Neuronal stem cell (in vitro differentiated cells): ENCODE measurements around the gene AFF3.

Experiments
- DNase-seq: peaks from one replicate; pipeline ENCODE4 v3.0.0-alpha.2; 2013; ENCODE audit warnings: low spot score
- H2AFZ ChIP-seq: one replicate; pipeline ENCODE4 v1.6.1; 2013; ENCODE audit warnings: mild to moderate bottlenecking, low read length, inconsistent platforms
- H2AK5ac ChIP-seq: 2 replicates; pipeline ENCODE4 v1.6.1; 2013; ENCODE audit warnings: low read depth, mild to moderate bottlenecking, inconsistent platforms, low read length, moderate library complexity, mixed read lengths
- H2BK120ac ChIP-seq: 2 replicates; pipeline ENCODE4 v1.6.1; 2013; ENCODE audit warnings: low read depth, mild to moderate bottlenecking, inconsistent platforms, low read length, moderate library complexity, mixed read lengths
- H2BK12ac ChIP-seq: one replicate; pipeline ENCODE4 v1.6.1; 2013; ENCODE audit warnings: low read length, inconsistent platforms
- H2BK15ac ChIP-seq: 2 replicates; pipeline ENCODE4 v1.6.1; 2013; ENCODE audit warnings: mild to moderate bottlenecking, low read length, inconsistent platforms, mixed read lengths
- H2BK5ac ChIP-seq: one replicate; pipeline ENCODE4 v1.6.1; 2013; ENCODE audit warnings: inconsistent platforms, mild to moderate bottlenecking, low read length, moderate library complexity
- H3K14ac ChIP-seq: one replicate; pipeline ENCODE4 v1.6.1; 2013; ENCODE audit warnings: low read length, inconsistent platforms
- H3K18ac ChIP-seq: 2 replicates; pipeline ENCODE4 v1.6.1; 2013; ENCODE audit warnings: low read length, inconsistent platforms
- H3K23ac ChIP-seq: 2 replicates; pipeline ENCODE4 v1.6.1; 2013; ENCODE audit warnings: low read depth, mild to moderate bottlenecking, mixed read lengths, low read length, inconsistent platforms; ENCODE audit not compliant: poor library complexity
- H3K27ac ChIP-seq: replicated peaks from 3 replicates; pipeline ENCODE4 v1.5.1; 2013; ENCODE audit warnings: low read length, inconsistent platforms
- H3K27me3 ChIP-seq, 3 experiments: 2 replicates each; pipeline ENCODE4 v1.6.1; 2013; ENCODE audit warnings: low read length in 3 of 3, mild to moderate bottlenecking in 2 of 3, inconsistent platforms in 1 of 3, low read depth in 1 of 3, mixed read lengths in 1 of 3, moderate library complexity in 1 of 3; ENCODE audit not compliant: control insufficient read depth in 3 of 3, insufficient read depth in 3 of 3
- H3K36me3 ChIP-seq, 2 donors: replicated peaks in 1 of 2; 2 replicates each; pipeline ENCODE4 v1.6.1; 2013; ENCODE audit warnings: low read length in 2 of 2; ENCODE audit not compliant: control insufficient read depth in 2 of 2, insufficient read depth in 2 of 2
- H3K4ac ChIP-seq: 2 replicates; pipeline ENCODE4 v1.6.1; 2013; ENCODE audit warnings: inconsistent platforms, mild to moderate bottlenecking, low read length, moderate library complexity
- H3K4me1 ChIP-seq, 2 donors: 1 replicate in 1 of 2; 2 replicates in 1 of 2; pipeline ENCODE4 v1.6.1; 2013; ENCODE audit warnings: low read length in 2 of 2, low read depth in 1 of 2; ENCODE audit not compliant: control insufficient read depth in 2 of 2, insufficient read depth in 1 of 2
- H3K4me2 ChIP-seq: one replicate; pipeline ENCODE4 v1.6.1; 2013; ENCODE audit warnings: mild to moderate bottlenecking, low read length, inconsistent platforms; ENCODE audit not compliant: insufficient read depth, poor library complexity, severe bottlenecking
- H3K4me3 ChIP-seq, 2 donors: 2 replicates each; pipeline ENCODE4 v1.5.1; 2013; ENCODE audit warnings: low read length in 2 of 2, mild to moderate bottlenecking in 2 of 2, inconsistent platforms in 1 of 2, moderate library complexity in 1 of 2
- H3K79me1 ChIP-seq: one replicate; pipeline ENCODE4 v1.6.1; 2013; ENCODE audit warnings: low read depth, mild to moderate bottlenecking, inconsistent platforms, low read length, moderate library complexity
- H3K9ac ChIP-seq: one replicate; pipeline ENCODE4 v1.6.1; 2013; ENCODE audit warnings: mild to moderate bottlenecking, low read depth, low read length, inconsistent platforms; ENCODE audit not compliant: poor library complexity
- H3K9me3 ChIP-seq, 2 donors: replicated peaks in 1 of 2; 2 replicates each; pipeline versions ENCODE3 to v1.6.1; 2013; ENCODE audit warnings: low read length in 2 of 2, mild to moderate bottlenecking in 2 of 2, inconsistent platforms in 1 of 2, low read depth in 1 of 2, mixed read lengths in 1 of 2, moderate library complexity in 1 of 2; ENCODE audit not compliant: control insufficient read depth in 2 of 2, insufficient read depth in 1 of 2
- H4K8ac ChIP-seq: one replicate; pipeline ENCODE4 v1.6.1; 2013; ENCODE audit warnings: low read depth, mild to moderate bottlenecking, inconsistent platforms, low read length, moderate library complexity
- H4K91ac ChIP-seq: one replicate; pipeline ENCODE4 v1.6.1; 2013; ENCODE audit warnings: low read length, low read depth, mild to moderate bottlenecking, inconsistent platforms; ENCODE audit not compliant: poor library complexity
- WGBS, 2 donors: extraction: QIAGEN DNeasy Blood & Tissue Kit; methylation state at CpG; one replicate each; pipeline ENCODE4 v1.1.7; 2013; ENCODE audit warnings: missing lambda C conversion rate in 2 of 2, mixed read lengths in 1 of 2; ENCODE audit not compliant: insufficient read length in 2 of 2, insufficient replicate concordance in 1 of 2; ENCODE audit errors: extremely low coverage in 2 of 2; 5-methylcytosine and 5-hydroxymethylcytosine counted together

The AFF3 gene

GRCh38 chr2:100178085-100178788, 35.8 kb upstream of the AFF3 start:
- no peak overlapping the region for H3K27ac ChIP-seq
- H3K23ac ChIP-seq = no peak overlapping the region
- H4K8ac ChIP-seq = no peak overlapping the region
- peak overlapping the region; percentile 38 for H2AFZ ChIP-seq
- H3K4me2 ChIP-seq = no peak overlapping the region
- no CpG with 5 or more reads among the region's 8 CpGs for WGBS, 2 donors
- H4K91ac ChIP-seq = no peak overlapping the region
- no peaks in the 10 kb centered on the region for H3K36me3 ChIP-seq
- no peak overlapping the region for H2BK12ac ChIP-seq
- H2AK5ac ChIP-seq = no peak overlapping the region
- no peak overlapping the region for H3K4me3 ChIP-seq
- peak; percentile 11 for DNase-seq
- H3K14ac ChIP-seq = no peak overlapping the region
- H3K27me3 ChIP-seq = peaks cover 0 to 15% (median 3%) of the 10 kb centered on the region in 3 experiments
- no peak overlapping the region for H3K9ac ChIP-seq
- no peak overlapping the region for H2BK5ac ChIP-seq
- no peaks in the 10 kb centered on the region for H3K9me3 ChIP-seq
- H3K4me1 ChIP-seq = peaks cover 9% of the 10 kb centered on the region in 2 donors
- no peak overlapping the region for H3K18ac ChIP-seq
- H3K79me1 ChIP-seq = no peaks in the 10 kb centered on the region
- no peak overlapping the region for H2BK120ac ChIP-seq
- H3K4ac ChIP-seq = no peak overlapping the region
- no peak overlapping the region for H2BK15ac ChIP-seq

- no peaks in the 10 kb centered on the region for H3K79me1 ChIP-seq
Observed at GRCh38 chr2:100176925-100177324, 34.5 kb upstream of the AFF3 start.

GRCh38 chr2:100174026-100174431, 31.6 kb upstream of the AFF3 start:
- H2BK120ac ChIP-seq = no peak overlapping the region
- no peak overlapping the region for H2BK12ac ChIP-seq
- no peak overlapping the region for H2AK5ac ChIP-seq
- no peak overlapping the region for H4K8ac ChIP-seq
- H2BK15ac ChIP-seq = no peak overlapping the region
- DNase-seq = no peak
- H3K79me1 ChIP-seq = no peaks in the 10 kb centered on the region
- H3K36me3 ChIP-seq = no peaks in the 10 kb centered on the region
- no peak overlapping the region for H3K23ac ChIP-seq
- no peak overlapping the region for H2AFZ ChIP-seq
- no peaks in the 10 kb centered on the region for H3K4me1 ChIP-seq
- no peak overlapping the region for H3K27ac ChIP-seq
- no peak overlapping the region for H3K18ac ChIP-seq
- no peak overlapping the region for H3K9ac ChIP-seq
- no peak overlapping the region for H3K4me2 ChIP-seq
- no peak overlapping the region for H3K4me3 ChIP-seq
- WGBS, 2 donors = no CpG with 5 or more reads among the region's 6 CpGs
- H3K14ac ChIP-seq = no peak overlapping the region
- H4K91ac ChIP-seq = no peak overlapping the region
- no peaks in the 10 kb centered on the region for H3K27me3 ChIP-seq
- H2BK5ac ChIP-seq = no peak overlapping the region
- no peaks in the 10 kb centered on the region for H3K9me3 ChIP-seq
- no peak overlapping the region for H3K4ac ChIP-seq

More at GRCh38 chr2:100176925-100177324, 34.5 kb upstream of the AFF3 start:
- Histone ChIP-seq H2AK5ac (no peak overlapping the region), H2AFZ (no peak overlapping the region), H3K18ac (no peak overlapping the region), H3K9me3 (no peaks in the 10 kb centered on the region), H3K4me1 (no peaks in the 10 kb centered on the region), H3K27me3 (peaks cover 0 to 3% (median 2%) of the 10 kb centered on the region in 3 experiments), H3K14ac (no peak overlapping the region), H4K91ac (no peak overlapping the region), H3K23ac (no peak overlapping the region), H2BK12ac (no peak overlapping the region), H4K8ac (no peak overlapping the region), H3K36me3 (no peaks in the 10 kb centered on the region), H3K4me3 (no peak overlapping the region), H2BK5ac (no peak overlapping the region), H3K4me2 (no peak overlapping the region), H3K27ac (no peak overlapping the region), H3K4ac (no peak overlapping the region), H2BK15ac (no peak overlapping the region), H3K9ac (no peak overlapping the region), H2BK120ac (no peak overlapping the region)
- WGBS, 2 donors = no CpG with 5 or more reads among the region's 4 CpGs
- no peak for DNase-seq

GRCh38 chr2:100166701-100167100, 24.3 kb upstream of the AFF3 start:
- Histone ChIP-seq H4K91ac (no peak overlapping the region), H3K23ac (no peak overlapping the region), H2AK5ac (no peak overlapping the region), H3K27me3 (no peaks in the 10 kb centered on the region), H3K4me3 (no peak overlapping the region), H2BK120ac (no peak overlapping the region), H3K79me1 (no peaks in the 10 kb centered on the region), H3K18ac (no peak overlapping the region), H3K9ac (no peak overlapping the region), H4K8ac (no peak overlapping the region), H3K4me1 (no peaks in the 10 kb centered on the region), H3K27ac (no peak overlapping the region), H3K4me2 (no peak overlapping the region), H2BK15ac (no peak overlapping the region), H3K14ac (no peak overlapping the region), H3K36me3 (no peaks in the 10 kb centered on the region), H2BK12ac (no peak overlapping the region), H2BK5ac (no peak overlapping the region), H3K4ac (no peak overlapping the region), H2AFZ (no peak overlapping the region), H3K9me3 (peaks cover 0 to 6% of the 10 kb centered on the region in 2 donors)
- no CpG with 5 or more reads among the region's 6 CpGs for WGBS, 2 donors
- no peak for DNase-seq
